22Rv1 (cell line): ENCODE results near the gene CBLC.

ENCODE experiments used
- H3K27ac ChIP-seq: fragments of 450-650 bp; 2 replicates; pipeline ENCODE4 v1.5.1; 2017
- CTCF ChIP-seq: fragments of 450-650 bp; IDR thresholded peaks from 2 replicates; pipeline ENCODE4 v1.5.1; 2017; ENCODE audit warnings: mild to moderate bottlenecking
- ZFX ChIP-seq: fragments of 450-650 bp; IDR thresholded peaks from 2 replicates; pipeline ENCODE4 v1.6.1; 2017; ENCODE audit warnings: antibody characterized with exemption, borderline replicate concordance

CBLC gene

GRCh38 chr19:44746946-44747738, 30.5 kb upstream of the CBLC start:
- peak overlapping the region; percentile 95 for H3K27ac ChIP-seq
- no peak for TF ChIP-seq ZFX
- TF ChIP-seq CTCF = no peak

GRCh38 chr19:44747739-44748425, 29.8 kb upstream of the CBLC start:
- TF ChIP-seq CTCF (no peak), ZFX (no peak)
- H3K27ac ChIP-seq = peak overlapping the region; percentile 95

GRCh38 chr19:44748426-44749254, 29.1 kb upstream of the CBLC start, which contains the start of gene BCL3:
TSS of gene BCL3 (plus strand) at chr19:44748708. CDS start at chr19:44748791, 83 bp downstream.
- TF ChIP-seq CTCF = peak; percentile 11; the same call in 1 of the 2 replicates
- no peak for TF ChIP-seq ZFX
- peak within 1 kb of the TSS; percentile 95 for H3K27ac ChIP-seq

- TF ChIP-seq ZFX = no peak
- TF ChIP-seq CTCF = no peak
Observed at GRCh38 chr19:44749292-44749691, 28.4 kb upstream of the CBLC start.

GRCh38 chr19:44749994-44750393, 27.7 kb upstream of the CBLC start:
- H3K27ac ChIP-seq = peak overlapping the region; percentile 95
- TF ChIP-seq ZFX = no peak
- TF ChIP-seq CTCF = no peak

More at GRCh38 chr19:44749292-44749691, 28.4 kb upstream of the CBLC start:
- H3K27ac ChIP-seq = peak overlapping the region; percentile 95

- H3K27ac ChIP-seq = peak overlapping the region; percentile 95
- TF ChIP-seq ZFX = no peak
- no peak for TF ChIP-seq CTCF
Observed at GRCh38 chr19:44752123-44752815, 25.4 kb upstream of the CBLC start.
